Measurements from ENCODE around the gene PTK7.

The PTK7 gene

GRCh38 chr6:43075670-43076463 lies at the start of gene PTK7:
TSS of gene PTK7 (plus strand) at chr6:43076314. CDS start at chr6:43076489, 175 bp downstream.
- H3K9ac ChIP-seq (ENCODE audit: low read depth, low read length, poor library complexity, severe bottlenecking), result peak within 1 kb of the TSS; percentile 96
- no peak for TF ChIP-seq EZH2phosphoT487 (IDR thresholded peaks at IDR 0.05; ENCODE audit: borderline replicate concordance)
- TF ChIP-seq CTCF (conservative IDR thresholded peaks at IDR 0.05; ENCODE audit: low read length), result no peak

GRCh38 chr6:43026365-43026764 lies 49.7 kb upstream of the PTK7 start:
- Histone ChIP-seq H3K36me3 (ENCODE audit: insufficient read depth, low read length) (peaks cover 42% of the 10 kb centered on the region), H3K4me2 (ENCODE audit: low read depth, low read length, poor library complexity, severe bottlenecking) (no peak overlapping the region)
- TF ChIP-seq CTCF (conservative IDR thresholded peaks at IDR 0.05; ENCODE audit: low read length) (no peak), EZH2phosphoT487 (IDR thresholded peaks at IDR 0.05; ENCODE audit: borderline replicate concordance) (no peak)

More at GRCh38 chr6:43075670-43076463, at the start of gene PTK7:
- no peaks in the 10 kb centered on the region for H3K9me2 ChIP-seq (replicated peaks; ENCODE audit: low read depth, low read length)
- no peaks in the 10 kb centered on the region for H3F3A ChIP-seq (ENCODE audit: low read depth)
- H3K9me3 ChIP-seq (ENCODE audit: insufficient read depth, low read depth, low read length), result no peaks in the 10 kb centered on the region
- peak within 1 kb of the TSS; percentile 98 for H2AFZ ChIP-seq (ENCODE audit: low read length)
- H4K20me1 ChIP-seq (ENCODE audit: insufficient read depth, low read length, poor library complexity, severe bottlenecking), result peaks cover 11% of the 10 kb centered on the region
- no peaks in the 10 kb centered on the region for H3K27me3 ChIP-seq (ENCODE audit: insufficient read depth, low read length, poor library complexity, severe bottlenecking)
- peak within 1 kb of the TSS; percentile 97 for H3K4me2 ChIP-seq (ENCODE audit: low read depth, low read length, poor library complexity, severe bottlenecking)
- H3K36me3 ChIP-seq (ENCODE audit: insufficient read depth, low read length), result no peaks in the 10 kb centered on the region
- peak within 1 kb of the TSS; percentile 97 for H3K4me3 ChIP-seq (ENCODE audit: low read length, poor library complexity, severe bottlenecking)
- peaks cover 38% of the 10 kb centered on the region for H3K79me2 ChIP-seq (ENCODE audit: insufficient read depth, low read length)
- H3K4me1 ChIP-seq (ENCODE audit: insufficient read depth, low read length, poor library complexity, severe bottlenecking), result peaks cover 33% of the 10 kb centered on the region

GRCh38 chr6:43029120-43029519 lies 47.0 kb upstream of the PTK7 start:
- Histone ChIP-seq H3K9me3 (ENCODE audit: insufficient read depth, low read depth, low read length) (no peaks in the 10 kb centered on the region), H3K27me3 (ENCODE audit: insufficient read depth, low read length, poor library complexity, severe bottlenecking) (no peaks in the 10 kb centered on the region), H3K4me3 (ENCODE audit: low read length, poor library complexity, severe bottlenecking) (no peak overlapping the region), H3K36me3 (ENCODE audit: insufficient read depth, low read length) (peaks cover 42% of the 10 kb centered on the region), H3K9me2 (replicated peaks; ENCODE audit: low read depth, low read length) (no peaks in the 10 kb centered on the region), H4K20me1 (ENCODE audit: insufficient read depth, low read length, poor library complexity, severe bottlenecking) (peaks cover 6% of the 10 kb centered on the region), H3K9ac (ENCODE audit: low read depth, low read length, poor library complexity, severe bottlenecking) (no peak overlapping the region), H3F3A (ENCODE audit: low read depth) (no peaks in the 10 kb centered on the region), H3K4me2 (ENCODE audit: low read depth, low read length, poor library complexity, severe bottlenecking) (no peak overlapping the region), H3K79me2 (ENCODE audit: insufficient read depth, low read length) (peaks cover 10% of the 10 kb centered on the region; the same call in 1 of the 2 replicates), H2AFZ (ENCODE audit: low read length) (no peak overlapping the region), H3K4me1 (ENCODE audit: insufficient read depth, low read length, poor library complexity, severe bottlenecking) (peaks cover 3% of the 10 kb centered on the region)
- TF ChIP-seq CTCF (conservative IDR thresholded peaks at IDR 0.05; ENCODE audit: low read length) (no peak), EZH2phosphoT487 (IDR thresholded peaks at IDR 0.05; ENCODE audit: borderline replicate concordance) (no peak)

More at GRCh38 chr6:43026365-43026764, 49.7 kb upstream of the PTK7 start:
- H4K20me1 ChIP-seq (ENCODE audit: insufficient read depth, low read length, poor library complexity, severe bottlenecking), result peaks cover 23% of the 10 kb centered on the region
- no peaks in the 10 kb centered on the region for H3F3A ChIP-seq (ENCODE audit: low read depth)
- no peak overlapping the region for H3K4me3 ChIP-seq (ENCODE audit: low read length, poor library complexity, severe bottlenecking)
- no peak overlapping the region for H2AFZ ChIP-seq (ENCODE audit: low read length)
- H3K4me1 ChIP-seq (ENCODE audit: insufficient read depth, low read length, poor library complexity, severe bottlenecking), result peaks cover 17% of the 10 kb centered on the region
- H3K9me2 ChIP-seq (replicated peaks; ENCODE audit: low read depth, low read length), result no peaks in the 10 kb centered on the region
- peaks cover 38% of the 10 kb centered on the region for H3K79me2 ChIP-seq (ENCODE audit: insufficient read depth, low read length)
- H3K9me3 ChIP-seq (ENCODE audit: insufficient read depth, low read depth, low read length), result no peaks in the 10 kb centered on the region
- H3K27me3 ChIP-seq (ENCODE audit: insufficient read depth, low read length, poor library complexity, severe bottlenecking), result no peaks in the 10 kb centered on the region
- H3K9ac ChIP-seq (ENCODE audit: low read depth, low read length, poor library complexity, severe bottlenecking), result no peak overlapping the region
